PC-9 (cell line): Measurements from ENCODE around the gene TCEAL9. TPM values are rescaled to one million over a fixed set of nuclear protein-coding genes. Genes with fewer than 3 reads are reported as not detected.

Source experiments
- BruUV-seq: library from RNA; stranded (reverse); fragments of 400-500 nt; replicated peaks from 2 replicates; lab custom pipeline; 2021; lab: Mats Ljungman, UMichigan
- CTCF ChIA-PET: fragments of 300-600 bp; sonication (Branson Sonifier 250); formaldehyde crosslinking; loops from one replicate; lab custom pipeline; 2022; ENCODE audit warnings: antibody characterized with exemption; lab: Charles Lee
- POLR2A ChIA-PET: fragments of 300-600 bp; sonication (Branson Sonifier 250); formaldehyde crosslinking; loops from one replicate; lab custom pipeline; 2022; ENCODE audit warnings: antibody characterized with exemption; ENCODE audit not compliant: unreplicated experiment; lab: Charles Lee
- DNase-seq, 2 experiments: peaks; one replicate each; pipeline versions ENCODE4 v3.0.0 to v3.0.0-alpha.2; 2015 to 2022; ENCODE audit warnings: mixed read lengths in 1 of 2
- H2AFZ ChIP-seq: fragments of 200-600 bp; sonication (generic); 2 replicates; pipeline ENCODE4 v1.8.1; 2017; ENCODE audit warnings: antibody characterized with exemption
- H3F3A ChIP-seq: fragments of 200-600 bp; sonication (generic); 2 replicates; pipeline ENCODE4 v1.8.1; 2017; ENCODE audit warnings: antibody characterized with exemption, mild to moderate bottlenecking, low read depth; ENCODE audit not compliant: insufficient read depth
- H3K27ac ChIP-seq: fragments of 200-600 bp; sonication (generic); 2 replicates; pipeline ENCODE4 v1.6.1; 2016; ENCODE audit warnings: mixed run types
- H3K27me3 ChIP-seq: fragments of 200-600 bp; sonication (generic); 2 replicates; pipeline ENCODE4 v1.6.1; 2016; ENCODE audit warnings: low read depth, mixed run types; ENCODE audit not compliant: insufficient read depth
- H3K36me3 ChIP-seq: fragments of 200-600 bp; sonication (generic); 2 replicates; pipeline ENCODE4 v1.6.1; 2016; ENCODE audit warnings: low read depth, mixed run types
- H3K4me1 ChIP-seq: fragments of 200-600 bp; sonication (generic); replicated peaks from 2 replicates; pipeline ENCODE4 v1.6.1; 2016; ENCODE audit warnings: mixed run types; ENCODE audit not compliant: insufficient read depth
- H3K4me2 ChIP-seq: fragments of 200-600 bp; sonication (generic); 2 replicates; pipeline ENCODE4 v1.6.1; 2017; ENCODE audit warnings: mixed run types
- H3K4me3 ChIP-seq: fragments of 200-600 bp; sonication (generic); 2 replicates; pipeline ENCODE4 v1.6.1; 2016; ENCODE audit warnings: mixed run types
- H3K79me2 ChIP-seq: fragments of 200-600 bp; sonication (generic); 2 replicates; pipeline ENCODE4 v1.6.1; 2017; ENCODE audit warnings: low read depth, mixed run types
- H3K9me2 ChIP-seq: fragments of 200-600 bp; sonication (generic); 2 replicates; pipeline ENCODE4 v1.8.1; 2017; ENCODE audit warnings: mild to moderate bottlenecking; ENCODE audit not compliant: insufficient read depth
- H3K9me3 ChIP-seq: fragments of 200-600 bp; sonication (generic); 2 replicates; pipeline ENCODE4 v1.8.1; 2016; ENCODE audit warnings: low read depth; ENCODE audit not compliant: insufficient read depth
- H4K20me1 ChIP-seq: fragments of 200-600 bp; sonication (generic); 2 replicates; pipeline ENCODE4 v1.8.1; 2017; ENCODE audit not compliant: insufficient read depth
- CTCF ChIP-seq: fragments of 200-600 bp; sonication (generic); conservative IDR thresholded peaks from 2 replicates; pipeline ENCODE4 v1.6.1; 2017; ENCODE audit warnings: mixed run types, antibody characterized with exemption, mild to moderate bottlenecking, moderate library complexity
- EZH2 ChIP-seq: fragments of 200-600 bp; sonication (generic); IDR thresholded peaks from 2 replicates; pipeline ENCODE4 v1.8.0; 2017; ENCODE audit warnings: antibody characterized with exemption, low read depth
- intact Hi-C: fragments of 100-400 bp; cut with micrococcal nuclease; formaldehyde crosslinking; loops from one replicate; pipeline ENCODE4 v1.10.0; 2022; ENCODE audit not compliant: unreplicated experiment
- total RNA-seq: library from RNA; stranded (reverse); gene quantifications from 2 replicates; pipeline ENCODE4 v1.2.3, GENCODE V29; 2021

Gene TCEAL9
- total RNA-seq, 1 experiment from 2014 or later, result 57.1 TPM

GRCh38 chrX:103373581-103373980 lies 17.3 kb downstream of the TCEAL9 start:
- BruUV-seq, result no TSS peak

GRCh38 chrX:103376118-103376978 lies 20.0 kb downstream of the TCEAL9 start, which contains the start of gene BEX3:
TSS of gene BEX3 (plus strand) at chrX:103376538. CDS start at chrX:103377522, 984 bp downstream.
- TF ChIP-seq EZH2 (no peak), CTCF (no peak)
- peaks cover 5% of the 10 kb centered on the region; the same call in 1 of the 2 replicates for H3K4me1 ChIP-seq
- no peaks in the 10 kb centered on the region for H3K27me3 ChIP-seq
- H2AFZ ChIP-seq, result peak within 1 kb of the TSS; percentile 83
- intact Hi-C loops, result no loop called here
- no peaks in the 10 kb centered on the region for H3F3A ChIP-seq
- peak within 1 kb of the TSS; percentile 80 for H3K4me2 ChIP-seq
- no peaks in the 10 kb centered on the region for H3K9me2 ChIP-seq
- ChIA-PET CTCF (no interaction called here), POLR2A (interaction anchor here (0.6 kb wide), 1 partner anchor 781 kb away, joined by 3 read pairs; the partner anchor contains the start of gene SLC25A53)
- 0 out of 2 replicates have a peak, but pooled peaks cover 6% of the 10 kb centered on the region for H3K79me2 ChIP-seq
- peak within 1 kb of the TSS; percentile 62 for H3K4me3 ChIP-seq
- no peak within 1 kb of the TSS for H3K27ac ChIP-seq
- peak in 1 of 2 experiments; percentile 36 for DNase-seq
- no peaks in the 10 kb centered on the region for H3K9me3 ChIP-seq
- no peaks in the 10 kb centered on the region for H3K36me3 ChIP-seq
- no peaks in the 10 kb centered on the region for H4K20me1 ChIP-seq
- BruUV-seq, result no TSS peak

More at GRCh38 chrX:103373581-103373980, 17.3 kb downstream of the TCEAL9 start:
- DNase-seq, result peak in 1 of 2 experiments; percentile 41
- Histone ChIP-seq H3K36me3 (no peaks in the 10 kb centered on the region), H3K4me3 (no peak overlapping the region), H3F3A (no peaks in the 10 kb centered on the region), H3K4me1 (peaks cover 5% of the 10 kb centered on the region; the same call in 1 of the 2 replicates), H4K20me1 (no peaks in the 10 kb centered on the region), H3K27ac (no peak overlapping the region), H3K9me2 (no peaks in the 10 kb centered on the region), H3K27me3 (no peaks in the 10 kb centered on the region), H3K9me3 (no peaks in the 10 kb centered on the region), H3K4me2 (no peak overlapping the region), H2AFZ (no peak overlapping the region), H3K79me2 (0 out of 2 replicates have a peak, but pooled peaks cover 6% of the 10 kb centered on the region)
- ChIA-PET POLR2A (no interaction called here), CTCF (no interaction called here)
- TF ChIP-seq CTCF (no peak), EZH2 (no peak)
- intact Hi-C loops, result no loop called here

- peak overlapping the region; percentile 82 for H2AFZ ChIP-seq
- ChIA-PET POLR2A (interaction anchor here (0.5 to 0.6 kb wide), 2 partner anchors 27 to 780 kb away, joined by 3 read pairs; partner anchors contain the start of gene SLC25A53), CTCF (no interaction called here)
- peak overlapping the region; percentile 62 for H3K4me3 ChIP-seq
- no peaks in the 10 kb centered on the region for H3K9me3 ChIP-seq
- TF ChIP-seq CTCF, result no peak
- TF ChIP-seq EZH2, result no peak
- no peaks in the 10 kb centered on the region for H3K36me3 ChIP-seq
- H3K27me3 ChIP-seq, result no peaks in the 10 kb centered on the region
- intact Hi-C loops, result no loop called here
- H3K4me2 ChIP-seq, result peak overlapping the region; percentile 80
- no peaks in the 10 kb centered on the region for H3F3A ChIP-seq
- no peak for DNase-seq
- H3K79me2 ChIP-seq, result 0 out of 2 replicates have a peak, but pooled peaks cover 6% of the 10 kb centered on the region
- H3K27ac ChIP-seq, result no peak overlapping the region
- no TSS peak for BruUV-seq
- H4K20me1 ChIP-seq, result no peaks in the 10 kb centered on the region
- peaks cover 5% of the 10 kb centered on the region; the same call in 1 of the 2 replicates for H3K4me1 ChIP-seq
- no peaks in the 10 kb centered on the region for H3K9me2 ChIP-seq
These were observed 20.6 kb downstream of the TCEAL9 start for GRCh38 chrX:103376979-103377324.
